AG04450 (cell line): Measurements from ENCODE around the gene RASSF5. TPM values are rescaled to one million over a fixed set of nuclear protein-coding genes. Genes with fewer than 3 reads are reported as not detected.

ENCODE experiments used
- CTCF ChIA-PET: fragments of 300-600, 350-600 bp; formaldehyde crosslinking; extraction: SDS; loops from one replicate; lab custom pipeline; 2022; ENCODE audit warnings: antibody characterized with exemption, inconsistent platforms; lab: Charles Lee
- POLR2A ChIA-PET: fragments of 350-600 bp; formaldehyde crosslinking; extraction: SDS; loops from one replicate; lab custom pipeline; 2021; ENCODE audit warnings: antibody characterized with exemption, inconsistent platforms; lab: Yijun Ruan, JAX
- DNase-seq: peaks from one replicate; pipeline ENCODE4 v3.0.0-alpha.2; 2011; ENCODE audit warnings: low read depth, low spot score
- H3K27ac ChIP-seq: one replicate; pipeline ENCODE4 v1.5.1; 2012; ENCODE audit warnings: low read depth, low read length, control low read depth
- H3K27me3 ChIP-seq: one replicate; pipeline ENCODE4 v1.6.0; 2012; ENCODE audit warnings: low read length; ENCODE audit not compliant: control insufficient read depth, insufficient read depth
- H3K4me3 ChIP-seq: 2 replicates; pipeline ENCODE4 v1.5.1; 2011; ENCODE audit warnings: mild to moderate bottlenecking, low read depth, low read length, control low read depth
- H3K9me3 ChIP-seq: 2 replicates; pipeline ENCODE4 v1.5.1; 2012; ENCODE audit warnings: low read length; ENCODE audit not compliant: control insufficient read depth, insufficient read depth
- CTCF ChIP-seq: IDR thresholded peaks from 2 replicates; pipeline ENCODE4 v1.5.1; 2011; ENCODE audit warnings: low read depth, low read length, control low read depth, inconsistent platforms
- polyA plus RNA-seq: library from polyadenylated mRNA; depleted of rRNA; stranded (reverse); fragments of >200 nt; gene quantifications from 2 replicates; pipeline ENCODE4 v1.2.3, GENCODE V29; 2011

RASSF5 gene
- polyA plus RNA-seq, 1 experiment, result 2.3 TPM

DNA sequence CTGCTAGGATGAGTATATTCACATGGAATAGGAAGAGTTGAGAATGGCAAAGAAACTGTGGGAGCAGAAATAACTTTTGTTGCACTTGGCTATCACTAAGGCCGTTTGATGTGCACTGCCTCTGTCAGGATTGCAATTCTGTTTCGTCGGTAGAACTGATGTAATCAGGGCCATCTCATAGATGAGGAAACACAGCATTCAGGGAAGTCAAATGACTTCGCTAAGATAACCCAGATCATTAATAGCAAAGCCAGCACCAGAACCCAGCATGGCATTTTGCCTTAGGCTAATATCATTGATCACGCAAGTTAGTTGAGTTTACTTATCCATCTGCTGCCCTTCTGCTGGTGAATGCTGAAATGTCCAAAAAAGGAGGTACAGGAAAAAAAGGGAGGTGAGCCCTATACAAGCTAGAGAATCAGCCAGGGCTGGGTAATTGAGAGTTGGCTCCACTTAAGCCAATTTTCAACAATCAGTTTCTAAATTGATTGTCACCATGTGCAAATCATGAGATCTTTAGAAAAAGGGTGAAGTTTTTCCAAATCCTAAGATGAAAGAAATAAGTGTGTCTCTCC is 7.6 kb downstream of the RASSF5 start:
- no peak overlapping the region for H3K27ac ChIP-seq
- peaks cover 4% of the 10 kb centered on the region for H3K27me3 ChIP-seq
- H3K4me3 ChIP-seq, result no peak overlapping the region
- DNase-seq, result no peak
- CTCF ChIA-PET, result interaction anchor here (1.1 to 1.2 kb wide), 2 partner anchors 41 to 149 kb away, joined by 3 to 4 read pairs; no protein-coding TSS in a partner anchor
- no peak for TF ChIP-seq CTCF
- H3K9me3 ChIP-seq, result no peaks in the 10 kb centered on the region
- POLR2A ChIA-PET, result no interaction called here

GRCh38 chr1:206516728-206516990 is 9.3 kb downstream of the RASSF5 start:
- Histone ChIP-seq H3K27ac (no peak overlapping the region), H3K27me3 (peaks cover 4% of the 10 kb centered on the region), H3K9me3 (no peaks in the 10 kb centered on the region), H3K4me3 (no peak overlapping the region)
- TF ChIP-seq CTCF, result no peak
- CTCF ChIA-PET, result no interaction called here
- DNase-seq, result no peak
- POLR2A ChIA-PET, result no interaction called here

DNA sequence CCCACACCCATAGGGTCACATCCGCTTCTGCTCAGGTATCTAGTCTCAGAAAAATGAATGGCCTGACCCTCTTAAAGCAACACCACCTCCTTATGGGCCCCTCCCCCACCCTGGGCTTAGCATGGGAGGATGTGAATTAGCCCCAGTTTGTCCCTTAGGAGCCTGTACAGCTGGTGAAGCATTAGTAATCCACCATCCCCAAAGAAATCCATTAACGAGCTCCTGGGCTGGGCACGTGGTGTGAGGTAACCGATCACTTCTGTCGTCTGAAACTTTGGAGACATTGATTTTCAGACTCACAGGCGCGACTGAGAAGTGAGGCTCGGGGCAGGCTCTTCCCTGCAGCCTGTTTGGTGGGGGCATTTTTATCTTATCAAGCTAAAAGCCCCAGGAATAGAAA is 10.5 kb downstream of the RASSF5 start:
- ChIA-PET CTCF (interaction anchor here (0.9 kb wide), 1 partner anchor 27 kb away, joined by 5 read pairs; no protein-coding TSS in a partner anchor), POLR2A (interaction anchor here (1.2 kb wide), 1 partner anchor 8 kb away, joined by 3 read pairs; no protein-coding TSS in a partner anchor)
- H3K4me3 ChIP-seq, result no peak overlapping the region
- no peak for DNase-seq
- no peaks in the 10 kb centered on the region for H3K9me3 ChIP-seq
- no peak for TF ChIP-seq CTCF
- H3K27me3 ChIP-seq, result peaks cover 4% of the 10 kb centered on the region
- H3K27ac ChIP-seq, result no peak overlapping the region

DNA sequence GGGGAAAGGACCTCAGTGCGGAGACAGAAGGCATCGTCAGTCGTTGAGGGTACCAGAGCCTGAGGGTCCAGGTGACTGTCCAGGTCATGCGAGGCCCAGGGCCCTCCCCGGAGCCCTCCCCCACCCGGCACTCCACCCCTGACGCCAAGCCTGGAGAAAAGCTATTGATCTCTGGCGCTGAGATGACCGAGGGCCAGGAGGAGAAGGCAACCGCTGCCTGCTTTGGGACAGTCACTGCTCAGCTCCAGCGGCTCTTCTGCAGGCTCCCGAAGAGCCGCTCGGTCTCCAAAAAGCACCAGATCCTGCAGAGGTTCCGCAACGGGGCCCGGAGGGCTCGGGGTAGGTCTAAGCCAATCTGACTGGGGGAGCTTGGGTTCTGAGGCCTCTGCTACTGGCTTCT is 10.9 kb downstream of the RASSF5 start:
- ChIA-PET CTCF (interaction anchor here (0.9 kb wide), 1 partner anchor 27 kb away, joined by 5 read pairs; no protein-coding TSS in a partner anchor), POLR2A (interaction anchor here (0.6 to 1.2 kb wide), 2 partner anchors 9 to 20 kb away, joined by 3 to 4 read pairs; no protein-coding TSS in a partner anchor)
- H3K4me3 ChIP-seq, result no peak overlapping the region
- TF ChIP-seq CTCF, result no peak
- H3K27me3 ChIP-seq, result peaks cover 4% of the 10 kb centered on the region
- no peaks in the 10 kb centered on the region for H3K9me3 ChIP-seq
- no peak for DNase-seq
- no peak overlapping the region for H3K27ac ChIP-seq

GRCh38 chr1:206518743-206519142 is 11.4 kb downstream of the RASSF5 start:
- TF ChIP-seq CTCF, result no peak
- H3K27ac ChIP-seq, result no peak overlapping the region
- peaks cover 4% of the 10 kb centered on the region for H3K27me3 ChIP-seq
- no peak for DNase-seq
- POLR2A ChIA-PET, result interaction anchor here (0.6 to 1.2 kb wide), 2 partner anchors 9 to 21 kb away, joined by 3 to 4 read pairs; no protein-coding TSS in a partner anchor
- CTCF ChIA-PET, result no interaction called here
- no peaks in the 10 kb centered on the region for H3K9me3 ChIP-seq
- H3K4me3 ChIP-seq, result no peak overlapping the region
